WERI-Rb-1 (cell line): Measurements from ENCODE around the gene APOBEC3H.

Experiments used
- DNase-seq: peaks from one replicate; pipeline ENCODE4 v3.0.0-alpha.2; 2020
- H3K27ac ChIP-seq: fragments of 250-450 bp; sonication (Bioruptor Pico); 2 replicates; pipeline ENCODE4 v1.5.1; 2020; ENCODE audit warnings: mild to moderate bottlenecking, moderate library complexity
- H3K27me3 ChIP-seq: fragments of 250-450 bp; sonication (Bioruptor Pico); 2 replicates; pipeline ENCODE4 v1.5.1; 2021; ENCODE audit warnings: mild to moderate bottlenecking, low read depth, moderate library complexity; ENCODE audit not compliant: insufficient read depth, severe bottlenecking
- H3K36me3 ChIP-seq: fragments of 250-450 bp; sonication (Bioruptor Pico); 2 replicates; pipeline ENCODE4 v1.5.1; 2020; ENCODE audit warnings: mild to moderate bottlenecking, moderate library complexity
- H3K4me3 ChIP-seq: 2 replicates; pipeline ENCODE4 v1.5.1; 2011; ENCODE audit warnings: low read depth, mild to moderate bottlenecking, control low read depth, low read length
- H3K9me3 ChIP-seq: fragments of 250-450 bp; sonication (Bioruptor Pico); 2 replicates; pipeline ENCODE4 v1.5.1; 2021; ENCODE audit warnings: mild to moderate bottlenecking, moderate library complexity; ENCODE audit not compliant: severe bottlenecking
- TF ChIP-seq, protein P1 (sequence below): IDR thresholded peaks from 2 replicates; pipeline ENCODE4 v1.5.1; 2011; ENCODE audit warnings: low read depth, mild to moderate bottlenecking, control low read depth, inconsistent platforms, low read length

Gene APOBEC3H

DNA sequence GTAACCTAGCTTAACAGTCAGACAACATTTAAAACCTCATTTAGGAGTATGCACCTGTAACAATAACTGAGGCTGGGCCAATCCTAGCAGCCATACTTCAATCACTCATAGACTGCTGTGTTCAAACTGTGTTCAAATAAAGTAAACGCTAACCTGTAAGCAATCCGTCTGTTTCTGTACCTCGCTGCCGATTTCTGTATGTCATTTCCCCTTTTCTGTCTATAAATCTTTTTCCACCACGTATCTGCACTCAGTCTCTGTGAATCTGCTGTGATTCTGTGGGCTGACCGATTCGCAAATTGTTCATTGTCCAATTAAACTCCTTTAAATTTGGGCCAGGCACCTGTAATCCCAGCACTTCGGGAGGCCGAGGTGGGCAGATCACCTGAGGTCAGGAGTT, 12.3 kb downstream of the APOBEC3H start:
- no peaks in the 10 kb centered on the region for H3K36me3 ChIP-seq
- no peak for DNase-seq
- H3K4me3 ChIP-seq: no peak overlapping the region
- no peaks in the 10 kb centered on the region for H3K27me3 ChIP-seq
- no peak overlapping the region for H3K27ac ChIP-seq
- TF ChIP-seq, protein P1, sequence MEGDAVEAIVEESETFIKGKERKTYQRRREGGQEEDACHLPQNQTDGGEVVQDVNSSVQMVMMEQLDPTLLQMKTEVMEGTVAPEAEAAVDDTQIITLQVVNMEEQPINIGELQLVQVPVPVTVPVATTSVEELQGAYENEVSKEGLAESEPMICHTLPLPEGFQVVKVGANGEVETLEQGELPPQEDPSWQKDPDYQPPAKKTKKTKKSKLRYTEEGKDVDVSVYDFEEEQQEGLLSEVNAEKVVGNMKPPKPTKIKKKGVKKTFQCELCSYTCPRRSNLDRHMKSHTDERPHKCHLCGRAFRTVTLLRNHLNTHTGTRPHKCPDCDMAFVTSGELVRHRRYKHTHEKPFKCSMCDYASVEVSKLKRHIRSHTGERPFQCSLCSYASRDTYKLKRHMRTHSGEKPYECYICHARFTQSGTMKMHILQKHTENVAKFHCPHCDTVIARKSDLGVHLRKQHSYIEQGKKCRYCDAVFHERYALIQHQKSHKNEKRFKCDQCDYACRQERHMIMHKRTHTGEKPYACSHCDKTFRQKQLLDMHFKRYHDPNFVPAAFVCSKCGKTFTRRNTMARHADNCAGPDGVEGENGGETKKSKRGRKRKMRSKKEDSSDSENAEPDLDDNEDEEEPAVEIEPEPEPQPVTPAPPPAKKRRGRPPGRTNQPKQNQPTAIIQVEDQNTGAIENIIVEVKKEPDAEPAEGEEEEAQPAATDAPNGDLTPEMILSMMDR: no peak
- H3K9me3 ChIP-seq: no peaks in the 10 kb centered on the region

GRCh38 chr22:39110631-39111561, 13.9 kb downstream of the APOBEC3H start:
- Histone ChIP-seq H3K9me3 (no peaks in the 10 kb centered on the region), H3K27me3 (no peaks in the 10 kb centered on the region), H3K36me3 (no peaks in the 10 kb centered on the region), H3K4me3 (no peak overlapping the region), H3K27ac (no peak overlapping the region)
- TF ChIP-seq, protein P1: no peak
- no peak for DNase-seq

DNA sequence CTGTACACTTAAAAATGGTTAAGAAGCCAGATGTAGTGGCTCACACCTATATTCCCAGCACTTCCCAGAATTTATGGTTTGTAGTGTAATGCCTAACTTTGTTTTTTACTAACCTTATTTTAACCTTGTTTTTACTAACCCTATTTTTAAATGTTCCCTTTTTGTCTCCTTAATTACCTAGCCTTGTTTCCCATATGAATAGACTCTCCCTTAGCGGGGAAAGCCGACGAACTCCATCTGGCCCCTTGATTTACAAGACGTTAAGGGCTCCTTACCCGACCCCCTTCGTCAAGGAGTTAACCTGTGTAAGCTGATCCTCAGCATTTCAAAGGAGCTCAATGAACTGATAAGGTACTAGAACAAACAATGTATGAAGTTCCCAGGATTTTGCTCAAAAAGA, 17.1 kb downstream of the APOBEC3H start:
- peak overlapping the region; percentile 19 for H3K4me3 ChIP-seq
- no peaks in the 10 kb centered on the region for H3K36me3 ChIP-seq
- DNase-seq: peak; percentile 43
- no peaks in the 10 kb centered on the region for H3K27me3 ChIP-seq
- no peaks in the 10 kb centered on the region for H3K9me3 ChIP-seq
- TF ChIP-seq, protein P1: no peak
- no peak overlapping the region for H3K27ac ChIP-seq

- H3K27ac ChIP-seq: no peak overlapping the region
- H3K36me3 ChIP-seq: no peaks in the 10 kb centered on the region
- TF ChIP-seq, protein P1: no peak
- no peaks in the 10 kb centered on the region for H3K9me3 ChIP-seq
- H3K4me3 ChIP-seq: no peak overlapping the region
- no peaks in the 10 kb centered on the region for H3K27me3 ChIP-seq
- no peak for DNase-seq
These were observed 18.5 kb downstream of the APOBEC3H start for GRCh38 chr22:39115570-39115969.

- H3K4me3 ChIP-seq: no peak overlapping the region
- TF ChIP-seq, protein P1: no peak
- H3K27ac ChIP-seq: no peak overlapping the region
- DNase-seq: no peak
- H3K36me3 ChIP-seq: no peaks in the 10 kb centered on the region
- no peaks in the 10 kb centered on the region for H3K9me3 ChIP-seq
- no peaks in the 10 kb centered on the region for H3K27me3 ChIP-seq
These were observed 19.1 kb downstream of the APOBEC3H start for GRCh38 chr22:39115977-39116621.
